OCI-LY7 (cell line): ENCODE data around the gene TUB.

Source experiments
- CTCF ChIP-seq: fragments of 200-600 bp; sonication (generic); conservative IDR thresholded peaks from 2 replicates; pipeline ENCODE4 v1.5.1; 2014; ENCODE audit warnings: mild to moderate bottlenecking, antibody characterized with exemption, low read length, moderate library complexity, mixed read lengths
- EZH2phosphoT487 ChIP-seq: fragments of 200-600 bp; sonication (generic); IDR thresholded peaks from 2 replicates; pipeline ENCODE4 v1.6.1; 2018; ENCODE audit warnings: low read depth, borderline replicate concordance, mild to moderate bottlenecking, mixed run types, antibody characterized with exemption, low read length, moderate library complexity, mixed read lengths

GRCh38 chr11:8062781-8063257 lies 18.2 kb upstream of the TUB start:
- no peak for TF ChIP-seq CTCF
- TF ChIP-seq EZH2phosphoT487, result no peak
